Measurements from ENCODE around the gene BCL2L2. TPM values are rescaled to one million over a fixed set of nuclear protein-coding genes. Genes with fewer than 3 reads are reported as not detected.

BCL2L2 gene
- total RNA-seq, 1 experiment from 2014 or later, result 18.2 TPM

GRCh38 chr14:23297096-23297495 is 9.5 kb upstream of the BCL2L2 start (continued):
- TF ChIP-seq RORB (CRISPR knock-in tag; IDR thresholded peaks at IDR 0.05) (no peak), SMAD3 (CRISPR knock-in tag; IDR thresholded peaks at IDR 0.05; ENCODE audit: borderline replicate concordance) (no peak)
- TF ChIP-seq, protein P1, sequence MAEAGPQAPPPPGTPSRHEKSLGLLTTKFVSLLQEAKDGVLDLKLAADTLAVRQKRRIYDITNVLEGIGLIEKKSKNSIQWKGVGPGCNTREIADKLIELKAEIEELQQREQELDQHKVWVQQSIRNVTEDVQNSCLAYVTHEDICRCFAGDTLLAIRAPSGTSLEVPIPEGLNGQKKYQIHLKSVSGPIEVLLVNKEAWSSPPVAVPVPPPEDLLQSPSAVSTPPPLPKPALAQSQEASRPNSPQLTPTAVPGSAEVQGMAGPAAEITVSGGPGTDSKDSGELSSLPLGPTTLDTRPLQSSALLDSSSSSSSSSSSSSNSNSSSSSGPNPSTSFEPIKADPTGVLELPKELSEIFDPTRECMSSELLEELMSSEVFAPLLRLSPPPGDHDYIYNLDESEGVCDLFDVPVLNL (CRISPR knock-in tag; IDR thresholded peaks at IDR 0.05; ENCODE audit: borderline replicate concordance, low read depth), result no peak

GRCh38 chr14:23297611-23298277 is 8.9 kb upstream of the BCL2L2 start:
- Mint-ChIP-seq H3K27me3 (ENCODE audit: low read depth) (peaks cover 84% of the 10 kb centered on the region), H3K27ac (no peak overlapping the region), H3K36me3 (peaks cover 5% of the 10 kb centered on the region), H3K9me3 (no peaks in the 10 kb centered on the region), H3K4me3 (no peak overlapping the region), H3K4me1 (peaks cover 20% of the 10 kb centered on the region)
- ATAC-seq (no peak), DNase-seq (ENCODE audit: low spot score) (no peak)
- POLR2A ChIA-PET, result no interaction called here
- CTCF ChIA-PET, result interaction anchor here (1.0 to 2.6 kb wide), 6 partner anchors 11 to 229 kb away, joined by 3 to 16 read pairs (median 4); partner anchors contain the start of genes HOMEZ and PABPN1
- TF ChIP-seq JUN (CRISPR knock-in tag; IDR thresholded peaks at IDR 0.05) (no peak), FOXJ3 (CRISPR knock-in tag; IDR thresholded peaks at IDR 0.05; ENCODE audit: borderline replicate concordance) (no peak), MYBL2 (CRISPR knock-in tag; IDR thresholded peaks at IDR 0.05) (no peak), RORB (CRISPR knock-in tag; IDR thresholded peaks at IDR 0.05) (no peak), TP53 (CRISPR knock-in tag; IDR thresholded peaks at IDR 0.05) (no peak), ESRRA (CRISPR knock-in tag; IDR thresholded peaks at IDR 0.05; ENCODE audit: borderline replicate concordance) (no peak), ZNF263 (CRISPR knock-in tag; IDR thresholded peaks at IDR 0.05; ENCODE audit: low read depth) (no peak), STAT6 (CRISPR knock-in tag; conservative IDR thresholded peaks at IDR 0.05; ENCODE audit: low read depth) (no peak), CTCF (IDR thresholded peaks at IDR 0.05) (no peak), ARID4B (CRISPR knock-in tag; IDR thresholded peaks at IDR 0.05; ENCODE audit: borderline replicate concordance) (no peak), ZNF532 (CRISPR knock-in tag; IDR thresholded peaks at IDR 0.05; ENCODE audit: borderline replicate concordance) (no peak), ZNF416 (CRISPR knock-in tag; IDR thresholded peaks at IDR 0.05) (no peak), SMAD4 (CRISPR knock-in tag; IDR thresholded peaks at IDR 0.05) (no peak)
- TF ChIP-seq, protein P2, sequence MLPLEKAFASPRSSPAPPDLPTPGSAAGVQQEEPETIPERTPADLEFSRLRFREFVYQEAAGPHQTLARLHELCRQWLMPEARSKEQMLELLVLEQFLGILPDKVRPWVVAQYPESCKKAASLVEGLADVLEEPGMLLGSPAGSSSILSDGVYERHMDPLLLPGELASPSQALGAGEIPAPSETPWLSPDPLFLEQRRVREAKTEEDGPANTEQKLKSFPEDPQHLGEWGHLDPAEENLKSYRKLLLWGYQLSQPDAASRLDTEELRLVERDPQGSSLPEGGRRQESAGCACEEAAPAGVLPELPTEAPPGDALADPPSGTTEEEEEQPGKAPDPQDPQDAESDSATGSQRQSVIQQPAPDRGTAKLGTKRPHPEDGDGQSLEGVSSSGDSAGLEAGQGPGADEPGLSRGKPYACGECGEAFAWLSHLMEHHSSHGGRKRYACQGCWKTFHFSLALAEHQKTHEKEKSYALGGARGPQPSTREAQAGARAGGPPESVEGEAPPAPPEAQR (CRISPR knock-in tag; IDR thresholded peaks at IDR 0.05), result no peak
- TF ChIP-seq, protein P3, sequence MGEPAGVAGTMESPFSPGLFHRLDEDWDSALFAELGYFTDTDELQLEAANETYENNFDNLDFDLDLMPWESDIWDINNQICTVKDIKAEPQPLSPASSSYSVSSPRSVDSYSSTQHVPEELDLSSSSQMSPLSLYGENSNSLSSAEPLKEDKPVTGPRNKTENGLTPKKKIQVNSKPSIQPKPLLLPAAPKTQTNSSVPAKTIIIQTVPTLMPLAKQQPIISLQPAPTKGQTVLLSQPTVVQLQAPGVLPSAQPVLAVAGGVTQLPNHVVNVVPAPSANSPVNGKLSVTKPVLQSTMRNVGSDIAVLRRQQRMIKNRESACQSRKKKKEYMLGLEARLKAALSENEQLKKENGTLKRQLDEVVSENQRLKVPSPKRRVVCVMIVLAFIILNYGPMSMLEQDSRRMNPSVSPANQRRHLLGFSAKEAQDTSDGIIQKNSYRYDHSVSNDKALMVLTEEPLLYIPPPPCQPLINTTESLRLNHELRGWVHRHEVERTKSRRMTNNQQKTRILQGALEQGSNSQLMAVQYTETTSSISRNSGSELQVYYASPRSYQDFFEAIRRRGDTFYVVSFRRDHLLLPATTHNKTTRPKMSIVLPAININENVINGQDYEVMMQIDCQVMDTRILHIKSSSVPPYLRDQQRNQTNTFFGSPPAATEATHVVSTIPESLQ (CRISPR knock-in tag; IDR thresholded peaks at IDR 0.05), result no peak

All from WTC11 (cell line).